Measurements from ENCODE around the gene SYT8. TPM values are rescaled to one million over a fixed set of nuclear protein-coding genes. Genes with fewer than 3 reads are reported as not detected.

The SYT8 gene
- total RNA-seq, 4 donors from 2014 or later = not detected

- H3K36me3 ChIP-seq = no peaks in the 10 kb centered on the region
- H3K9me3 ChIP-seq = no peaks in the 10 kb centered on the region
- no peak overlapping the region for H3K4me3 ChIP-seq (replicated peaks in 1 of 3)
- H3K27me3 ChIP-seq = no peaks in the 10 kb centered on the region
- intact Hi-C loops (cut with DNase I) = loop anchor here (1.0 to 10.0 kb wide), 3 partner anchors 139 to 322 kb away; no protein-coding TSS in a partner anchor
- H3K27ac ChIP-seq = no peak overlapping the region
- WGBS, 2 donors = 26 to 31% methylated on average over 13 to 19 of the region's 40 CpGs
- TF ChIP-seq POLR2A (IDR thresholded peaks at IDR 0.05) (no peak), CTCF (IDR thresholded peaks at IDR 0.05) (peak; percentile 68 to 97 (median 90))
- peak; percentile 51 for DNase-seq
- H3K4me1 ChIP-seq = peaks cover 0 to 16% of the 10 kb centered on the region in 2 donors
Measured at GRCh38 chr11:1832211-1832919, 2.4 kb upstream of the SYT8 start.

DNA sequence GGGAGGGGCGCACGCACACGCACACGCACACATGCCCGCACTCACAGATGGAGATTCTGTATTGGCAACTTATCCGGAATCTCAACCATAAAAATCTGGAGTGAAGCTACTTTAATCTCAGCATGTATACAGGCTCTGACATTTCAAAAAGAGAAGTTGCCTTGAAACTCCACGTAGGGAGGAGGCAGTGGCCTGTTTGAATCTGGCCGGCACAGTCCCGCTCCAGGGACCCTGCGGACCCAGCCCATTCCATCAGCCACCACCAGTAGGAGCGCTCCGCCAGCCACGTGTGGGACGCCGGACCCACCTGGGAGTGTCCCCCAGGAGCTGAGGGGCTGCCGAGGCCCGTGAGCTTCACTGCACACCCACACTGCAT lies 1.9 kb upstream of the SYT8 start:
- Histone ChIP-seq H3K4me3 (replicated peaks in 1 of 3) (no peak overlapping the region), H3K36me3 (no peaks in the 10 kb centered on the region), H3K4me1 (peaks cover 0 to 17% of the 10 kb centered on the region in 2 donors), H3K9me3 (no peaks in the 10 kb centered on the region), H3K27me3 (no peaks in the 10 kb centered on the region), H3K27ac (no peak overlapping the region)
- intact Hi-C loops (cut with DNase I) = loop anchor here (1.0 to 10.0 kb wide), 3 partner anchors 140 to 322 kb away; no protein-coding TSS in a partner anchor
- no peak for DNase-seq
- WGBS, 2 donors = 33 to 45% methylated on average over 7 to 16 of the region's 17 CpGs
- TF ChIP-seq CTCF (IDR thresholded peaks at IDR 0.05) (no peak), POLR2A (IDR thresholded peaks at IDR 0.05) (no peak)

DNA sequence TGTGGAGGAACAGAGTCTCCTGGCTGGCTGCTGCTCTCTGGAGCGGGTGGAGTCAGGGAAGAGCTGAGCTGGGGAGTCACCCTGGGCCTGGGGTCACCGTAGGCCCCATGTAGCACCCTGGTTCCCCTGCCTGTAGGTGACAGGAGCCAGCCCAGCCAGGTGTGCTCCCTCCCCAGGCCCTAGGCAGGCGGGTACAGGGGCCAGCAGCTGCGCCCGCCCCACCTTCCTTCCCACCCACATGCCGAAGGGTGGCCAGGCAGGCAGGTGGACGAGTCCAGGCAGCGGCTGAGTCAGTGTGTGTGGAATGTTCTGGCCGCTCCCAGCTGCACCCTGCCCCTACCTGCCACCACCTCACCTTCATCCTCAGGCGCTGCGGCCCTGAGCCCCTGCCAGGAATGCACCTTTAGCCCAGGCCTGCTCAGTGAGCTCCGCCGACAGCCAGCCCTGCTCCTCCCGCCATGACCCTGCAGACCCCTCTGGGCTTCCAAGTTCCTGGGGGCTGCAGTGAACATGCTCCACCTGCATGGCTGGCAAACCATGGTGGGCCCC lies 654 bp upstream of the SYT8 start:
- intact Hi-C loops (cut with DNase I) = loop anchor here (5.0 to 10.0 kb wide), 2 partner anchors 182 to 321 kb away; no protein-coding TSS in a partner anchor
- WGBS, 2 donors = 87 to 91% methylated on average over 4 to 12 of the region's 14 CpGs
- H3K36me3 ChIP-seq = no peaks in the 10 kb centered on the region
- H3K9me3 ChIP-seq = no peaks in the 10 kb centered on the region
- H3K27ac ChIP-seq = no peak overlapping the region
- peaks cover 0 to 19% of the 10 kb centered on the region in 2 donors for H3K4me1 ChIP-seq
- no peak overlapping the region for H3K4me3 ChIP-seq (replicated peaks in 1 of 3)
- no peaks in the 10 kb centered on the region for H3K27me3 ChIP-seq
- peak in 1 of 2 donors; percentile 22 for DNase-seq
- no peak for TF ChIP-seq POLR2A (IDR thresholded peaks at IDR 0.05)
- TF ChIP-seq CTCF (IDR thresholded peaks at IDR 0.05) = peak in 1 of 6 experiments; percentile 3

DNA sequence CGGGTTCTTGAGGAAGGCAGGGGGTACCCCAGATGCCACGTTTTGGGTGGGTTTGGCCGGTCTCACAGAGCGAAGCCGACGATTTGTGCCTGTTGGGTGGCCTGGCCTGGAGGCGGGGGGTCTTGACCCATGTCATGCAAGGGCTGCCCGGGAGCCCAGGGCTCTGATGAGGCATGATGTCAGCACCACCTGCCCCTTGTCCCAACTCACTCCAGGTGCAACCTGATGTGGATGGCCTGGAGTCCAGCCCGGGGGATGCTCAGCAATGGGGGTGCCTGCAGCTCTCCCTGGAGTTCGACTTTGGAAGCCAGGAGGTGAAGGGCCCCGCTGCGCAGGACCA lies 851 bp downstream of the SYT8 start:
- no peak overlapping the region for H3K27ac ChIP-seq
- no peak for DNase-seq
- no peaks in the 10 kb centered on the region for H3K9me3 ChIP-seq
- no peaks in the 10 kb centered on the region for H3K36me3 ChIP-seq
- peaks cover 0 to 19% of the 10 kb centered on the region in 2 donors for H3K4me1 ChIP-seq
- H3K4me3 ChIP-seq (replicated peaks in 1 of 3) = no peak overlapping the region
- H3K27me3 ChIP-seq = no peaks in the 10 kb centered on the region
- 87 to 89% methylated on average over 6 to 10 of the region's 12 CpGs for WGBS, 2 donors
- intact Hi-C loops (cut with DNase I) = loop anchor here (10.0 kb wide), 1 partner anchor 319 kb away; no protein-coding TSS in a partner anchor
- TF ChIP-seq CTCF (IDR thresholded peaks at IDR 0.05) (no peak), POLR2A (IDR thresholded peaks at IDR 0.05) (no peak)
